Kidney epithelial cell (primary cell): ENCODE data around the gene PLPP7. TPM values are rescaled to one million over a fixed set of nuclear protein-coding genes. Genes with fewer than 3 reads are reported as not detected.

ENCODE experiments used
- DNase-seq: peaks from one replicate; pipeline ENCODE4 v3.0.0-alpha.2; 2010; ENCODE audit warnings: low read depth
- H3K27me3 ChIP-seq: 2 replicates; pipeline ENCODE4 v1.6.0; 2011; ENCODE audit warnings: low read length; ENCODE audit not compliant: control insufficient read depth, insufficient read depth
- H3K36me3 ChIP-seq: 2 replicates; pipeline ENCODE4 v1.5.1; 2011; ENCODE audit warnings: low read length; ENCODE audit not compliant: control insufficient read depth, insufficient read depth
- H3K4me3 ChIP-seq: 2 replicates; pipeline ENCODE4 v1.5.1; 2011; ENCODE audit warnings: low read depth, mild to moderate bottlenecking, control low read depth, low read length
- total RNA-seq: library from RNA; depleted of rRNA; stranded (reverse); fragments of >200 nt; gene quantifications from 2 replicates; pipeline ENCODE4 v1.2.3, GENCODE V29; 2015
- TF ChIP-seq, protein P1 (sequence below): IDR thresholded peaks from 2 replicates; pipeline ENCODE4 v1.5.1; 2011; ENCODE audit warnings: mild to moderate bottlenecking, moderate library complexity, low read length, control low read depth, inconsistent platforms; ENCODE audit not compliant: insufficient read depth, poor library complexity, severe bottlenecking

The PLPP7 gene
- total RNA-seq, 1 donor from 2014 or later: 4.6 TPM

- no peaks in the 10 kb centered on the region for H3K36me3 ChIP-seq
- TF ChIP-seq, protein P1, sequence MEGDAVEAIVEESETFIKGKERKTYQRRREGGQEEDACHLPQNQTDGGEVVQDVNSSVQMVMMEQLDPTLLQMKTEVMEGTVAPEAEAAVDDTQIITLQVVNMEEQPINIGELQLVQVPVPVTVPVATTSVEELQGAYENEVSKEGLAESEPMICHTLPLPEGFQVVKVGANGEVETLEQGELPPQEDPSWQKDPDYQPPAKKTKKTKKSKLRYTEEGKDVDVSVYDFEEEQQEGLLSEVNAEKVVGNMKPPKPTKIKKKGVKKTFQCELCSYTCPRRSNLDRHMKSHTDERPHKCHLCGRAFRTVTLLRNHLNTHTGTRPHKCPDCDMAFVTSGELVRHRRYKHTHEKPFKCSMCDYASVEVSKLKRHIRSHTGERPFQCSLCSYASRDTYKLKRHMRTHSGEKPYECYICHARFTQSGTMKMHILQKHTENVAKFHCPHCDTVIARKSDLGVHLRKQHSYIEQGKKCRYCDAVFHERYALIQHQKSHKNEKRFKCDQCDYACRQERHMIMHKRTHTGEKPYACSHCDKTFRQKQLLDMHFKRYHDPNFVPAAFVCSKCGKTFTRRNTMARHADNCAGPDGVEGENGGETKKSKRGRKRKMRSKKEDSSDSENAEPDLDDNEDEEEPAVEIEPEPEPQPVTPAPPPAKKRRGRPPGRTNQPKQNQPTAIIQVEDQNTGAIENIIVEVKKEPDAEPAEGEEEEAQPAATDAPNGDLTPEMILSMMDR: no peak
- H3K27me3 ChIP-seq: peaks cover 42% of the 10 kb centered on the region
- DNase-seq: no peak
- peak overlapping the region; percentile 35 for H3K4me3 ChIP-seq
Observed at GRCh38 chr9:131276891-131277286, 12.6 kb upstream of the PLPP7 start.

- Histone ChIP-seq H3K4me3 (peak overlapping the region; percentile 35), H3K36me3 (no peaks in the 10 kb centered on the region), H3K27me3 (peaks cover 47% of the 10 kb centered on the region)
- TF ChIP-seq, protein P1: no peak
- DNase-seq: no peak
Observed at GRCh38 chr9:131277287-131277909, 12.1 kb upstream of the PLPP7 start.

DNA sequence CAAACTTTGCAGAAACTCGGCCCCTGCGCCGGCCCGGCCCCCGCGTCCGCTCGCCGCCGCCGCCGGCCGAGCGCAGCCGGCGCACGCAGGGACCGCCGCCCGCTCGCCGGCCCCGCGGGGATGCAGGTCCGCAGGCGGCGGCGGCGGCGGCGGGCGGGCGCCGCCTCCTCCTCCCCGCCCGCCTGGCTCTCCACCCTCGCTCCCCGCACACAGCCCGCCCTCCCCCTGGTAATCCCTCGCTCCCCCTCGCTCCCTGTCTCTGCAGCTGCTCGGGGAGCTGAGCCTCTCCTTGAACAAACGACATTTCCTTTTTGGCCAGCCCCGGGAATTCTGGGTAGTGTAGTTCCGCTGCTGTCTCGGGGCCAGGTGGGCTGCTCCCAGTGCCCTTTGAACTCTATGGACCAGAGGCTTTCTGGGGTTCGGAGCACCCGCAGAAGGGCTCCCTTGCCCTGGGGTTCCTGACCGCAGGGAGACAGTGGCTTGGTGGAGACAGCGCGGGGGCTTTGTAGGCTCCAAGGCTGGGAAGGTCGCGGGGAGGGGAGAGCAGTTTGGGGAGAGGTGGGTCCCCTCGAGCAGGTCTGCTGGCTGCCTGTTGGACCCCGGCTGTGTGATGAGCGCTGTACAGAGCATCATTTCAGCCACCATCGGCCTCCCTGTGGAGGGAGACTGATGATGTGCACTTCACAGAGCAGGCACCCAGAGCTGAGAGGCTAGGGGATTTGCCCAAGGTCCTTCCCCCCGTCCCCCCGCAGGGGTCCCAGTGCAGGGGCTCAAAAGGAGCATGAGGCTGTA is 11.4 kb upstream of the PLPP7 start:
- H3K36me3 ChIP-seq: no peaks in the 10 kb centered on the region
- DNase-seq: peak; percentile 29
- peak overlapping the region; percentile 35 for H3K4me3 ChIP-seq
- peaks cover 54% of the 10 kb centered on the region for H3K27me3 ChIP-seq
- TF ChIP-seq, protein P1: no peak

DNA sequence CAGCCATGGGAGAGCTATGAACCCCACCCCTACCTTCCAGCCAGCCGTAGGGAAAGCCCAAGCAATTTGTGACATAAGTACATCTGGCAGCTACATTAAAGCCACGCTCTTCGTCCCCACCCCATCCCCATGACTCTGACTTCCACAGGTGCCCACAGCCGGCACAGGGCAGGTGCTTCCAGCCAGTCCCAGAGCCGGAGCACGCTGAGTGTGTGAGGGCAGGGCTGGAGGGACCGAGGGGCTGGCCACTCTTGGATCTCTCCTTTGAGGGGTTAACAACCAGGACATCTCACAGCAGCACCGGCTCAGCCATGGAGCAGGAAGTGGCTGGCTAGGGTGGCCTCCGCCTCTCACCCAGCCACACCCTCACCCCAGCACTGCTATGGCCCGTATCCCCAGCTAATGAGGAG is 10.8 kb upstream of the PLPP7 start:
- Histone ChIP-seq H3K27me3 (peaks cover 56% of the 10 kb centered on the region), H3K4me3 (no peak overlapping the region), H3K36me3 (no peaks in the 10 kb centered on the region)
- DNase-seq: no peak
- TF ChIP-seq, protein P1: no peak

GRCh38 chr9:131279196-131279862 is 10.2 kb upstream of the PLPP7 start:
- Histone ChIP-seq H3K4me3 (no peak overlapping the region), H3K27me3 (peaks cover 60% of the 10 kb centered on the region), H3K36me3 (no peaks in the 10 kb centered on the region)
- TF ChIP-seq, protein P1: no peak
- DNase-seq: no peak
